Measurements from ENCODE around the gene GAK.
A peak's percentile ranks its signal among the peaks of the same experiment; 100 is the strongest.

Gene GAK

DNA sequence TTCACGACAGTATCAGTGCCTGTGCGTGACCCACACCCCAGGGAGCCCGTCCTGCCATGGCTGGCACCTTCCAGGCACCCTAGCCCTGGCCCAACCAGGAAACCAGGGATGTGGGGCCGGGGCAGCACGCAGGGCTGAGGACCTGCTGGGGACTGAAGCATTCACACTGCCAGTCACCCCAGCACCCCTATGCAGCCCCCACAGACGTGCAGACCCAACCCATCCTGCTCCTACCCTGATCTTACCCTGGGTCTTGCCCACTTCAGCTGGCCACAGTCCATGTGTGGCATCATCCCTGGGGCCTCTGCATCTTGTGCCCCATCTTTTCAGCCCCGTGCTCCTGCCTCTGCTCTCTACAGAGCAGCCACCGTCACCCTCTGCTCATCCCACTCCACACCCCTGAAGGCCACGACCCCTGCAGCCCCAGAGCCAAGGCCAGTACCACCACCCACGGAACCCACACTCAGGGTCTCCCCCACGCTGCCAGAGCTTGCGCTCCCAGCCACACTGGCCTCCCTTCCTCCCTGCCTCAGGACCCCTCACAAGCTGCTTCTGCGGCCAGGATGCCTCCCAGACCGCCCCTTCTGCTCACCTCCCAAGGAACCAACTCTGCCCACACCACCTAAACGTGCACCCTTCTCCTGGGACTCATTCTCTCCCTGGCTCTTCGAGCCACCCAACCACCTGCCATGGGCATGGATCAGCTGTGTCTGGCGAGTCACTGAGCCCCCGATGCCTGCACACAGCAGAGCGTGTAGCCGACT is 25.6 kb downstream of the GAK start:
- no peak for DNase-seq

GRCh38 chr4:905485-906338 is 26.4 kb downstream of the GAK start:
- no peak for DNase-seq

- DNase-seq: no peak
Measured at GRCh38 chr4:903066-904046, 28.8 kb downstream of the GAK start.

DNA sequence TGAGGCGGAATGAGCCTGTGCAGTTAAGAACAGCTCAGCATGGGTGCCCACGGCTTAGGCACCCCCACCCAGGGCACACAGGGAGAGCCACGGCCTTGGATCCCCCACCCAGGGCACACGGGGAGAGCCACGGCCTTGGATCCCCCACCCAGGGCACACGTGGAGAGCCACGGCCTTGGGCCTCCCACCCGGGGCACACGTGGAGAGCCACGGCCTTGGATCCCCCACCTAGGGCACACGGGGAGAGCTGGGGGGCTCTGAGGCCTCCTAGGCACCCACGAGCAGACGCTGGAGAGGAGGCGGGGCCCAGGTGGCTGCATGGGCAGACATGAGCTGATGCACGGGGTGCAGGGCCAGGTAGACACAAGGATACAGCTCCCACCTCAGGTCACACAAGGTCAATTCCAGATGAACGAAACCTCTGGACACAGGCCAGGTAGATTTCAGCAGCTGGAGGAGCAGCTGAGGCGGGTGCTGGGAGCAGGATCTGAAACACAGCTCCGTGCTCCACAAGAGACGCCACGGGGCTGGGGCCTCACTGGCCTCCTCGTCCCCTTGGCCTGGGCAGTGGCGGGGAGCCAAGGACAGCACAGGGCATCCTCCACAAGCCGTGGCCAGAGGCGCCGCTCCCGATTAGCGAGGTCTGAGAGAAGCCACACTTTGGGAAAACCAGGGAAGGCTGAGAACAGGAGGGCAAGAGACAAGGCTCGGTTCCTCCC is 30.8 kb downstream of the GAK start:
- DNase-seq: no peak

DNA sequence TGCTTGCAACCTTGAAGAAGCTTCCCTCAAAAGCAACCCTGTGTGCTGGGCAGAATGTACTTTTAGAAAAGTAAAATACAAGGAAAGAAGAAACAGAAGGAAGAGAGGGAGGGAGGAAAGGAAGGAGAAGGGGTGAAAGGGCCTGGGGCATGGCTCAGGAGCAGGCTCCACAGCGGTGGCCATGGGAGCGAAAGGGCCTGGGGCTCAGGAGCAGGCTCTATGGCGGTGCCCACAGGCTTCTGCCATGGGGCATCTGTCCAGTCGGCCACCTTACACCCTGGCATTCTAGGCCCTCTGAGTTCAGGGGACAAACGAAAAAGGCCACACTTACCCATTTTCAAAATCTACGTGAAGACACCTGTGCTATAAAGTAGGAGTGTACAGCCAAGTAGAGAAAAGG is 31.4 kb downstream of the GAK start:
- no peak for DNase-seq

DNA sequence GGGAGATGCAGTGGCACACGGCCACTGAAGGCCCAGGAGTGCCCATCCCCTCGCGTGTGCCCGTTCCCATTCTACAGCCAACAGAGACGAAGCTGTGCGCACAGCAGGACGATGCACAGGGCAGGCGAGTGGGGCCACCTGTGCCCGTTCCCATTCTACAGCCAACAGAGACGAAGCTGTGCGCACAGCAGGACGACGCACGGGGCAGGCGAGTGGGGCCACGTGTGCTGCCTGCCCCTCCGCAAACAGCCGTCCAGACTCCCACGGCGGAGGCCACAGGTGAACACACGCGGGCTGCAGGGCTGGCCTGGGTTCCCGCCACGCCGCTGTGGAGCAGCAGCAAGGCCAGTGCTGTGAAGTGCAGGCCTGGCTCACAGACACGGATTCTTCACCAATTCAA is 32.0 kb downstream of the GAK start:
- no peak for DNase-seq

DNA sequence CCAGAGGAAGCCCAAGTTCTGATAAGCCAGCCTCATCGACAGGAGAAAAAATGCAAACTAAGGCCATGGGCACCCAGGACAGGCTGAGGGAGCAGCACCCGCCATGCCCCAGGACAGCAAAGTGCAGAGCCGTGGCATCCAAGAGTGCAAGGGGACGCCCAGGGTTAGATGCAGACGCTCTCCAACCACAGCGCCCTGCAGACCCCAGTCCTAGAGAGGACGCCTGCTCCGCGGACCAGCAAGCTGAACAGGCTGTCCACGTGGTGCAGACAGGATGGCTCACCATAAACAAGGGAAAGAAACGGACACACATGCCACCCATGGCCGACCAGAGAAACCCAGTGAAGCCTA is 32.6 kb downstream of the GAK start:
- no peak for DNase-seq

- no peak for DNase-seq
Measured at GRCh38 chr4:898869-899555, 33.1 kb downstream of the GAK start.

GRCh38 chr4:898123-898522 is 34.0 kb downstream of the GAK start:
- DNase-seq: no peak

DNA sequence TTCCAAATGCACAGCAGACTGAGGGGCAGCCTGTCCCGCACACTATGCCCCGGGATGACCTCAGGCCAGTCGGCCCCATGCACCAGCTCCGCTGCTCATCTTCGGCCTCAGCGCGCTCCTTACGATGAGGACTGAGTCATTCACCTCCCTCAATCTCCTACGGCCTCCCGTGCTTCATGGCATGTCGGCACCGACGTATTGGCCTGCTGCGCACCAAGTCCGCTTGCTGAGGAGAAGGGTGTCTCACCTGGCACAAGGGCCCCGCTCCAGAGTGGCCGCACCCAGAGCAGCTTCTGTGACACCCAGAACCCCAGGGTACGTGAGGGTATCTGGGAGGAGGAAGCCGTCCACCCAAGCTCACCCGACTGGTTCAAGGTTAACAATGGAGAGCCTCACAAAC is 35.5 kb downstream of the GAK start:
- DNase-seq: no peak

GRCh38 chr4:896216-896615 is 35.9 kb downstream of the GAK start:
- DNase-seq: no peak

GRCh38 chr4:895596-895995 is 36.5 kb downstream of the GAK start:
- no peak for DNase-seq

DNA sequence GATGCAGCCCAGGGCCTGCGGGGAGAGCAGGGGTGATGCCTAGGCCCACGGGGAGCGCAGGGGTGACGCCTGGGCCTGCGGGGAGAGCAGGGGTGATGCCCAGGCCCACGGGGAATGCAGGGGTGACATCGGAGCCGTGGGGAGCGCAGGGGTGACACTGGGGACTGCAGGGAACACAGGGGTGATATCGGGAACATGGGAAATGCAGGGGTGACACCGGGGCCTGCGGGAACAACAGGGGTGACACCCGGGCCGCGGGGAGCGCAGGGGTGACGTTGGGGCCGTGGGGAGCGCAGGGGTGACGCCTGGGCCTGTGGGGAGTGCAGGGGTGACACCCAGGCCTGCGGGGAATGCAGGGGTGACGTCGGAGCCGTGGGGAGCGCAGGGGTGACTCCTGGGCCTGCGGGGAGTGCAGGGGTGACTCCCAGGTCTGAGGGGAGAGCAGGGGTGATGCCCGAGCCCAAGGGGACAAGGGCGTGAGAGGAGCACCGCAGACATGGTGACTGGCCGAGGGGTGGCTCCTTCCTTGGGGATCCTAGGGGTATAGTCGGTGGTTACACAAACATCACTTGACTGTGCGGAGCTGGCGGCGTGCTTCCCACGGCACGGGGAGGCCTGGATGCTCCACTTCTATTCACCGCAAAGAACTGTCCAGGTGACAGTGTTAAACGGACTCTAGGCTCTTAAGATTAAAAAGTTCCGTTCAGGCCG is 38.0 kb downstream of the GAK start:
- no peak for DNase-seq

DNA sequence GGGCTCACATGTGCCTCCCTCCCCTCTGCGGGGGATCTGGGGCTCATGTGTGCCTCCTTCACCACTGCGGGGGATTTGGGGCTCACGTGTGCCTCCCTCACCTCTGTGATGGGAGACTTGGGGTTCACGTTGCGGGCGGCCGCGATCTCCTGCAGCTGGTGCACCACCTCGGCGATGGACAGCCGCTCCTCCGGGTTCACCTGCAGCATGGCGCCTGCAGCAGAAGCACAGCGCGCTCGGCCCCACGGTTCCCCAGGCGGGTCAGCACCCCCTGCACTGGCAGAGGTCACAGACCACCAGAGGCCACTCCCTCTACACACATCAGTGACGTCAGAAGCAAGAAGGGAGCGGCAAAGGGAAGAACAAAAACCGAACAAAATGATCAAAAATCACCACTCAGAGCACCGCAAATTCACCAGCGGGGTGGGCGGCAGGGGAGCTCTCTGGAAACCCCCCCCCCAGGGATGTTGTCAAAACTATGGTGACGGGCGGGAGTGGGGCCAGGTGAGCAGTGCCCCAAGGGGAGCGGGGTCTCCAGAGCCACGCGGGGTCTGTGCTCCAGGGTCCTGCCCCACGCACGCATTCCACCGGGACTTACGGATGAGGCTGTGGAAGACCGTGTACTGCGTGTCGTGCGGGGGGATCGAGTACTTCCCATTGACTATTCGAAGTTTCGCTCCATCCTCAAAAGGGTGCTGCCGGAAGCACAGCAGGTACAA is 38.7 kb downstream of the GAK start:
- DNase-seq: no peak

- no peak for DNase-seq
Measured at GRCh38 chr4:892780-893179, 39.3 kb downstream of the GAK start.

- peak; percentile 16 for DNase-seq
Measured at GRCh38 chr4:891747-892146, 40.4 kb downstream of the GAK start.

- no peak for DNase-seq
Measured at GRCh38 chr4:890036-890695, 42.0 kb downstream of the GAK start.

DNA sequence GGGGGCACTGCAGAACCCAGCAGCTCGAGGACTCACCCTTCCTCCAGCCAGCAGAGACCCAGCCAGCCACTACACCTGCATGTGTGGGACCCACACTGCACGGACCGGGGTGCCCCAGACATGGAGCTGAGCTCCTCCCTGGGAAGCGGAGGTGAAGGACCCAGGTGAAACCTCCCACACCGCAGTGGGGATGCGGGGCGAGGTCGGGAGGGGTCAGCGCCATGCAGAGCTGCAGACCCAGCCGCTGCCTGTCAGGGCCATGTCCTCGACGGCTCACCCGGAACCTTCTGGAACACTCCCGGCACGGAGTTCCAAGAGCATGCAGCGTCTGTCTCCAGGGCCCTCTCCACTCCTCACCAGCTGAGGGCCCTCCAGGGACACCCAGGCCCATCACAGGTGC is 42.6 kb downstream of the GAK start:
- no peak for DNase-seq

- DNase-seq: no peak
Measured at GRCh38 chr4:888029-888428, 44.1 kb downstream of the GAK start.

Measured in CD4-positive, alpha-beta T cell treated with Interleukin-21 for 1 hour (primary cell).